GM12891 (cell line): Measurements from ENCODE around the gene MEIKIN.

Experiments used
- DNase-seq: peaks from one replicate; pipeline ENCODE4 v3.0.0; 2011; ENCODE audit warnings: low spot score; ENCODE audit not compliant: insufficient read length
- FAIRE-seq: peaks from 2 replicates; lab custom pipeline; 2011; peaks lifted over from hg19 to GRCh38; lab: Jason Lieb, UNC
- PAX5 ChIP-seq: IDR thresholded peaks from 2 replicates; pipeline ENCODE4 v1.6.1; 2011; ENCODE audit warnings: low read length, moderate library complexity, mild to moderate bottlenecking; ENCODE audit not compliant: insufficient read depth, severe bottlenecking
- POLR2A ChIP-seq: IDR thresholded peaks from 2 replicates; pipeline ENCODE4 v1.6.1; 2011; ENCODE audit warnings: low read depth, low read length, control low read depth
- POLR2AphosphoS5 ChIP-seq: IDR thresholded peaks from 2 replicates; pipeline ENCODE4 v1.6.1; 2011; ENCODE audit warnings: low read depth, low read length, control low read depth
- POU2F2 ChIP-seq: IDR thresholded peaks from 2 replicates; pipeline ENCODE4 v1.6.1; 2011; ENCODE audit warnings: low read depth, mild to moderate bottlenecking, control low read depth, low read length, moderate library complexity
- SPI1 ChIP-seq: IDR thresholded peaks from 2 replicates; pipeline ENCODE4 v1.6.1; 2011; ENCODE audit warnings: low read depth, low read length, control low read depth
- TAF1 ChIP-seq: IDR thresholded peaks from 2 replicates; pipeline ENCODE4 v1.6.1; 2011; ENCODE audit warnings: low read depth, low read length, control low read depth

Gene MEIKIN

GRCh38 chr5:131825404-131826013 lies 120.0 kb downstream of the MEIKIN start:
- TF ChIP-seq TAF1 (no peak), POLR2AphosphoS5 (no peak), SPI1 (no peak), POU2F2 (no peak), PAX5 (no peak), POLR2A (no peak)
- peak; percentile 31 for FAIRE-seq
- DNase-seq = no peak

- no peak for FAIRE-seq
- TF ChIP-seq POLR2AphosphoS5 (no peak), POLR2A (no peak), POU2F2 (no peak), TAF1 (no peak), PAX5 (no peak), SPI1 (no peak)
- DNase-seq = no peak
Measured at GRCh38 chr5:131824631-131825030, 120.8 kb downstream of the MEIKIN start.

- DNase-seq = no peak
- no peak for TF ChIP-seq TAF1
- no peak for TF ChIP-seq POU2F2
- TF ChIP-seq PAX5 = no peak
- no peak for TF ChIP-seq POLR2AphosphoS5
- TF ChIP-seq SPI1 = no peak
- no peak for FAIRE-seq
Measured at GRCh38 chr5:131821221-131821620, 124.2 kb downstream of the MEIKIN start.

- no peak for DNase-seq
- TF ChIP-seq POU2F2 (no peak), POLR2AphosphoS5 (no peak), PAX5 (no peak), SPI1 (no peak), POLR2A (no peak), TAF1 (no peak)
- FAIRE-seq = no peak
Measured at GRCh38 chr5:131818001-131818724, 127.3 kb downstream of the MEIKIN start.

GRCh38 chr5:131814990-131815389 lies 130.5 kb downstream of the MEIKIN start:
- TF ChIP-seq SPI1 (no peak), POU2F2 (no peak), POLR2A (no peak), POLR2AphosphoS5 (no peak), TAF1 (no peak), PAX5 (no peak)
- no peak for DNase-seq
- FAIRE-seq = no peak

- TF ChIP-seq SPI1 (0 out of 2 replicates have a peak, but pooled peaks have one; percentile 7), TAF1 (no peak), POLR2A (no peak)
- FAIRE-seq = no peak
- no peak for DNase-seq
Measured at GRCh38 chr5:131812371-131813160, 132.9 kb downstream of the MEIKIN start.

- DNase-seq (peak; percentile 19), FAIRE-seq (peak; percentile 5)
- TF ChIP-seq SPI1 (peak; percentile 23; the same call in 1 of the 2 replicates), POU2F2 (no peak)
Measured at GRCh38 chr5:131810510-131811249, 134.8 kb downstream of the MEIKIN start.

- FAIRE-seq = peak; percentile 99
- DNase-seq = peak; percentile 98
- TF ChIP-seq POU2F2 (no peak), SPI1 (no peak), POLR2A (peak; percentile 81), TAF1 (peak; percentile 52; the same call in 1 of the 2 replicates), PAX5 (peak; percentile 31), POLR2AphosphoS5 (peak; percentile 54; the same call in 1 of the 2 replicates)
Measured at GRCh38 chr5:131796793-131797693, 148.4 kb downstream of the MEIKIN start, which contains the start of gene FNIP1. FNIP1 (minus strand) TSS chr5:131797017; CDS start chr5:131796921, 96 bp downstream.
